ENCODE measurements around the gene CXCR4.

GRCh38 chr2:136130511-136130910, 12.6 kb upstream of the CXCR4 start:
- TF ChIP-seq CTCF (IDR thresholded peaks at IDR 0.05; ENCODE audit: low read depth, low read length, poor library complexity, severe bottlenecking) (no peak), EZH2phosphoT487 (IDR thresholded peaks at IDR 0.05; ENCODE audit: borderline replicate concordance, low read length) (no peak)

Data from DOHH2 (cell line).